GM12878 (cell line): Measurements from ENCODE around the gene RBPJL. TPM values are rescaled to one million over a fixed set of nuclear protein-coding genes. Genes with fewer than 3 reads are reported as not detected.

Source experiments
- ATAC-seq: fragments of 200-7000 bp; cut with Tn5 transposase; 3 replicates; pipeline ENCODE4 v1.9.1; 2020; ENCODE audit warnings: mild to moderate bottlenecking, moderate library complexity
- BruUV-seq: library from RNA; stranded (reverse); fragments of 400-500 nt; replicated peaks from 2 replicates; lab custom pipeline; 2021; lab: Mats Ljungman, UMichigan
- CTCF ChIA-PET: fragments of 300-600 bp; sonication (Branson Sonifier 250); formaldehyde crosslinking; extraction: SDS; loops from one replicate; lab custom pipeline; 2021; ENCODE audit warnings: inconsistent platforms; lab: Yijun Ruan, JAX
- POLR2A ChIA-PET: fragments of 350-600 bp; formaldehyde crosslinking; extraction: SDS; loops from one replicate; lab custom pipeline; 2021; ENCODE audit warnings: inconsistent platforms; lab: Charles Lee
- RAD21 ChIA-PET: fragments of 300-600 bp; sonication (Branson Sonifier 250); formaldehyde crosslinking; loops from one replicate; lab custom pipeline; 2023; ENCODE audit warnings: antibody characterized with exemption; ENCODE audit not compliant: unreplicated experiment; lab: Charles Lee
- SMC1A ChIA-PET: fragments of 300-600 bp; sonication (Branson Sonifier 250); formaldehyde crosslinking; loops from one replicate; lab custom pipeline; 2023; ENCODE audit not compliant: unreplicated experiment, uncharacterized antibody; lab: Charles Lee
- DNase-seq: peaks from one replicate; pipeline ENCODE4 v3.0.0-alpha.2; 2011; ENCODE audit warnings: low read depth, low spot score
- FAIRE-seq: peaks from 3 replicates; lab custom pipeline; 2011; peaks lifted over from hg19 to GRCh38; lab: Jason Lieb, UNC
- H2AFZ ChIP-seq: 2 replicates; pipeline ENCODE4 v1.6.0; 2011; ENCODE audit warnings: low read depth, low read length, control low read depth; ENCODE audit not compliant: control insufficient read depth
- H3K27ac ChIP-seq: 2 replicates; pipeline ENCODE4 v1.5.1; 2011; ENCODE audit warnings: control low read depth; ENCODE audit not compliant: control insufficient read depth, insufficient read depth
- H3K27me3 ChIP-seq, 2 experiments: replicated peaks in 1 of 2; 2 replicates each; pipeline versions ENCODE4 v1.6.0 to v1.6.1; 2011; ENCODE audit warnings: low read length in 1 of 2; ENCODE audit not compliant: control insufficient read depth in 2 of 2, insufficient read depth in 2 of 2
- H3K36me3 ChIP-seq, 2 experiments: 2 replicates each; pipeline ENCODE4 v1.5.1; 2011; ENCODE audit warnings: low read length in 1 of 2; ENCODE audit not compliant: control insufficient read depth in 2 of 2, insufficient read depth in 2 of 2
- H3K4me1 ChIP-seq: 2 replicates; pipeline ENCODE4 v1.6.1; 2011; ENCODE audit warnings: mild to moderate bottlenecking, low read length, moderate library complexity, mixed read lengths; ENCODE audit not compliant: control insufficient read depth, insufficient read depth
- H3K4me2 ChIP-seq: 2 replicates; pipeline ENCODE4 v1.6.0; 2011; ENCODE audit warnings: control low read depth; ENCODE audit not compliant: control insufficient read depth, insufficient read depth
- H3K4me3 ChIP-seq: fragments of 200-600 bp; sonication (generic); 2 replicates; pipeline ENCODE4 v1.5.1; 2016
- H3K79me2 ChIP-seq: 2 replicates; pipeline ENCODE4 v1.6.0; 2011; ENCODE audit warnings: low read length; ENCODE audit not compliant: control insufficient read depth, insufficient read depth
- H3K9ac ChIP-seq: 2 replicates; pipeline ENCODE4 v1.8.0; 2011; ENCODE audit warnings: low read length, control low read depth, mixed read lengths; ENCODE audit not compliant: control insufficient read depth, insufficient read depth
- H3K9me3 ChIP-seq: replicated peaks from 3 replicates; pipeline ENCODE4 v1.5.1; 2011; ENCODE audit warnings: mild to moderate bottlenecking, low read length; ENCODE audit not compliant: control insufficient read depth, insufficient read depth
- H4K20me1 ChIP-seq: 2 replicates; pipeline ENCODE4 v1.6.0; 2011; ENCODE audit not compliant: control insufficient read depth, insufficient read depth
- ASH2L ChIP-seq: fragments of 300-600, 200-600 bp; sonication (generic); IDR thresholded peaks from 2 replicates; pipeline ENCODE4 v1.6.1; 2017; ENCODE audit warnings: low read depth, mild to moderate bottlenecking, borderline replicate concordance
- BRCA1 ChIP-seq: IDR thresholded peaks from 2 replicates; pipeline ENCODE4 v1.6.1; 2011; ENCODE audit warnings: low read depth, low read length, improper control_type of control experiment
- CBX3 ChIP-seq: fragments of 200-600 bp; sonication (generic); IDR thresholded peaks from 2 replicates; pipeline ENCODE4 v1.6.1; 2016; ENCODE audit warnings: low read depth, borderline replicate concordance
- CBX5 ChIP-seq: sonication (generic); IDR thresholded peaks from 2 replicates; pipeline ENCODE4 v1.6.1; 2016; ENCODE audit warnings: low read depth, moderate library complexity, mild to moderate bottlenecking, inconsistent platforms
- CREM ChIP-seq: IDR thresholded peaks from 2 replicates; pipeline ENCODE4 v1.6.1; 2014; ENCODE audit warnings: antibody characterized with exemption, low read depth
- EGR1 ChIP-seq, 2 experiments: IDR thresholded peaks; 1 replicate in 1 of 2; 2 replicates in 1 of 2; pipeline ENCODE4 v1.6.1; 2011 to 2012; ENCODE audit warnings: low read depth in 2 of 2, low read length in 2 of 2, borderline replicate concordance in 1 of 2, mild to moderate bottlenecking in 1 of 2, moderate library complexity in 1 of 2
- IKZF1 ChIP-seq: fragments of 450-650 bp; conservative IDR thresholded peaks from 2 replicates; pipeline ENCODE4 v1.6.1; 2017; ENCODE audit warnings: antibody characterized with exemption, mild to moderate bottlenecking
- KAT2A ChIP-seq: conservative IDR thresholded peaks from 2 replicates; pipeline ENCODE4 v1.6.1; 2011; ENCODE audit warnings: low read depth, low read length; ENCODE audit not compliant: control insufficient read depth
- KDM1A ChIP-seq: fragments of 200-600 bp; sonication (generic); IDR thresholded peaks from 2 replicates; pipeline ENCODE4 v1.6.1; 2016; ENCODE audit warnings: borderline replicate concordance
- LARP7 ChIP-seq: fragments of 450-650 bp; IDR thresholded peaks from 2 replicates; pipeline ENCODE4 v1.6.1; 2017; ENCODE audit warnings: mild to moderate bottlenecking
- MTA2 ChIP-seq: fragments of 450-650 bp; IDR thresholded peaks from 2 replicates; pipeline ENCODE4 v1.6.1; 2016; ENCODE audit warnings: low read depth, mild to moderate bottlenecking, moderate library complexity
- NFXL1 ChIP-seq: fragments of 450-650 bp; IDR thresholded peaks from 2 replicates; pipeline ENCODE4 v1.6.1; 2017; ENCODE audit warnings: antibody characterized with exemption, mild to moderate bottlenecking, borderline replicate concordance
- PAX8 ChIP-seq: fragments of 450-650 bp; IDR thresholded peaks from 2 replicates; pipeline ENCODE4 v1.6.1; 2017; ENCODE audit warnings: mild to moderate bottlenecking, moderate library complexity
- SMAD1 ChIP-seq: fragments of 450-650 bp; IDR thresholded peaks from 2 replicates; pipeline ENCODE4 v1.6.1; 2018; ENCODE audit warnings: mild to moderate bottlenecking, low read depth; ENCODE audit not compliant: partially characterized antibody
- SREBF1 ChIP-seq: IDR thresholded peaks from 2 replicates; pipeline ENCODE4 v1.6.1; 2012; ENCODE audit warnings: mild to moderate bottlenecking, low read length
- SREBF2 ChIP-seq: IDR thresholded peaks from 2 replicates; pipeline ENCODE4 v1.6.1; 2012; ENCODE audit warnings: mild to moderate bottlenecking, low read length
- TAF1 ChIP-seq: IDR thresholded peaks from 2 replicates; pipeline ENCODE4 v1.6.1; 2011; ENCODE audit warnings: mild to moderate bottlenecking, low read depth, low read length, borderline replicate concordance
- TBL1XR1 ChIP-seq: IDR thresholded peaks from 2 replicates; pipeline ENCODE4 v1.6.1; 2012; ENCODE audit warnings: low read depth, low read length, improper control_type of control experiment
- USF2 ChIP-seq: IDR thresholded peaks from 2 replicates; pipeline ENCODE4 v1.6.1; 2011; ENCODE audit warnings: low read depth, low read length, improper control_type of control experiment, borderline replicate concordance
- ZNF384 ChIP-seq: IDR thresholded peaks from 2 replicates; pipeline ENCODE4 v1.6.1; 2012; ENCODE audit warnings: low read depth, mild to moderate bottlenecking, low read length, improper control_type of control experiment, borderline replicate concordance
- WGBS: methylation state at CpG from one replicate; pipeline ENCODE4 v1.1.6; 2016; ENCODE audit warnings: low lambda C conversion rate; ENCODE audit not compliant: insufficient replicate concordance, insufficient coverage; ENCODE audit errors: missing lambda C conversion rate; 5-methylcytosine and 5-hydroxymethylcytosine counted together
- in situ Hi-C: fragments of 300-500 bp; cut with MboI; formaldehyde crosslinking; loops from 9 replicates; pipeline ENCODE4 v1.14.3; 2018; ENCODE audit warnings: mixed read lengths
- intact Hi-C: fragments of 100-400 bp; cut with micrococcal nuclease; formaldehyde crosslinking; loops from one replicate; pipeline ENCODE4 v1.14.2; 2022; ENCODE audit not compliant: unreplicated experiment
- polyA plus RNA-seq, 11 experiments: library from polyadenylated mRNA; depleted of rRNA in 4 of 11; unstranded in 6 of 11; stranded (reverse) in 5 of 11; fragments of >200 nt; fragmentation: Nextera tagmentation in 4 of 11; fragmentation: Illumina TruSeq in 1 of 11; extraction: Ambion mirVana in 4 of 11; extraction: Trizol in 1 of 11; gene quantifications; 1 replicate in 1 of 11; 2 replicates in 10 of 11; pipeline versions ENCODE4 v1.2.1 to v1.2.3, GENCODE V29; 2011 to 2016; ENCODE audit warnings: inconsistent platforms in 2 of 11, missing spikeins in 2 of 11, low read depth in 1 of 11
- total RNA-seq, 4 experiments: library from RNA; depleted of rRNA in 3 of 4; stranded (reverse); fragments of >200 nt in 3 of 4; fragmentation: Illumina TruSeq in 1 of 4; extraction: Trizol in 1 of 4; gene quantifications; 2 replicates each; pipeline versions ENCODE4 v1.2.1 to v1.2.3, GENCODE V29; 2013 to 2021

RBPJL gene
- total and polyA plus RNA-seq, 10 of the 15 experiments (the other 5 are each of a cell fraction or from before 2014, with no cell fraction given), result 0.18 TPM; not detected in 9

GRCh38 chr20:45282700-45283550, 23.7 kb upstream of the RBPJL start:
- FAIRE-seq, result no peak
- SMC1A ChIA-PET, result no interaction called here
- TF ChIP-seq TBL1XR1, result no peak
- TF ChIP-seq SREBF1, result no peak
- no peak for TF ChIP-seq EGR1 (IDR thresholded peaks at IDR 0.05; ENCODE audit: borderline replicate concordance in 1 of 2, low read depth in 2 of 2, low read length in 2 of 2)
- TF ChIP-seq IKZF1, result no peak
- TF ChIP-seq MTA2, result no peak
- no peak for TF ChIP-seq USF2
- no peak for TF ChIP-seq ZNF384
- no peak for TF ChIP-seq CREM
- TF ChIP-seq NFXL1, result no peak
- TF ChIP-seq KDM1A, result no peak
- TF ChIP-seq CBX3, result no peak
- TF ChIP-seq SMAD1, result no peak
- no peak for TF ChIP-seq BRCA1
- TF ChIP-seq SREBF2, result no peak
- no peak for TF ChIP-seq PAX8
- no peak for TF ChIP-seq LARP7
- no peak for TF ChIP-seq TAF1
- TF ChIP-seq ASH2L, result no peak
- no peak for TF ChIP-seq KAT2A
- no peak for TF ChIP-seq CBX5
- no peak for DNase-seq
- H3K9me3 ChIP-seq, result no peaks in the 10 kb centered on the region
- RAD21 ChIA-PET, result no interaction called here
- no TSS peak for BruUV-seq
- in situ Hi-C loops, result no loop called here
- peaks cover 2% of the 10 kb centered on the region in 2 experiments; a peak in 3 of 4 replicates for H3K27me3 ChIP-seq
- H3K9ac ChIP-seq, result no peak overlapping the region
- CTCF ChIA-PET, result interaction anchor here (0.9 to 1.7 kb wide), 3 partner anchors 11 to 38 kb away, joined by 3 to 4 read pairs (median 4); no protein-coding TSS in a partner anchor
- H3K36me3 ChIP-seq, result no peaks in the 10 kb centered on the region
- H3K4me2 ChIP-seq, result no peak overlapping the region
- 3% methylated on average over 7 of the region's 7 CpGs for WGBS
- no peak overlapping the region for H2AFZ ChIP-seq
- no peak overlapping the region for H3K27ac ChIP-seq
- no peaks in the 10 kb centered on the region for H3K79me2 ChIP-seq
- no peak overlapping the region for H3K4me3 ChIP-seq
- no peaks in the 10 kb centered on the region for H4K20me1 ChIP-seq
- POLR2A ChIA-PET, result no interaction called here
- intact Hi-C loops, result no loop called here
- H3K4me1 ChIP-seq, result no peaks in the 10 kb centered on the region
- ATAC-seq, result no peak
